Testis (tissue), 3 donors: ENCODE measurements around the gene CRYL1. TPM values are rescaled to one million over a fixed set of nuclear protein-coding genes. Genes with fewer than 3 reads are reported as not detected.

Experiments used
- DNase-seq: peaks from one replicate; pipeline ENCODE4 v3.0.0-alpha.2; 2019
- H3K27ac ChIP-seq, 2 donors: fragments of 200-600 bp; sonication (generic); one replicate each; pipeline ENCODE4 v1.5.1; 2019
- H3K27me3 ChIP-seq: fragments of 200-600 bp; sonication (generic); one replicate; pipeline ENCODE4 v1.5.1; 2019
- H3K36me3 ChIP-seq: fragments of 200-600 bp; sonication (generic); one replicate; pipeline ENCODE4 v1.5.1; 2017; ENCODE audit warnings: low read depth; ENCODE audit errors: missing control alignments
- H3K4me1 ChIP-seq: fragments of 200-600 bp; sonication (generic); one replicate; pipeline ENCODE4 v1.5.1; 2019
- H3K4me3 ChIP-seq, 2 donors: fragments of 200-600 bp; sonication (generic); one replicate each; pipeline ENCODE4 v1.5.1; 2017 to 2019
- H3K9me3 ChIP-seq: fragments of 200-600 bp; sonication (generic); one replicate; pipeline ENCODE4 v1.5.1; 2017
- CTCF ChIP-seq, 3 experiments: fragments of 450-650 bp in 2 of 3; fragments of 200-600 bp in 1 of 3; sonication (generic) in 1 of 3; IDR thresholded peaks; one replicate each; pipeline ENCODE4 v1.5.1; 2016 to 2019; ENCODE audit warnings: antibody characterized with exemption in 3 of 3, mild to moderate bottlenecking in 2 of 3, moderate library complexity in 1 of 3
- POLR2A ChIP-seq: fragments of 450-650 bp; IDR thresholded peaks from one replicate; pipeline ENCODE4 v1.6.1; 2017; ENCODE audit warnings: antibody characterized with exemption, mild to moderate bottlenecking, moderate library complexity
- WGBS, 2 donors: methylation state at CpG; one replicate each; pipeline ENCODE4 v1.1.5; 2018; 5-methylcytosine and 5-hydroxymethylcytosine counted together
- intact Hi-C: fragments of 100-400 bp; cut with DNase I; formaldehyde crosslinking; loops from one replicate; pipeline ENCODE4 v1.15.1; 2023; ENCODE audit warnings: low total_unique reads
- polyA plus RNA-seq: library from polyadenylated mRNA; stranded (reverse); fragments of 350-450 nt; fragmentation: Illumina TruSeq; extraction: RNeasy Lipid Tissue Mini Kit (QIAGEN cat#74804); gene quantifications from one replicate; pipeline ENCODE4 v1.2.3, GENCODE V29; 2014; ENCODE audit warnings: low read depth, low replicate concordance; ENCODE audit not compliant: insufficient read depth
- total RNA-seq, 2 donors: library from RNA; depleted of rRNA; stranded (reverse); fragments of >200 nt; gene quantifications; one replicate each; pipeline ENCODE4 v1.2.3, GENCODE V29; 2016

Gene CRYL1
- total and polyA plus RNA-seq, 3 donors from 2014 or later: 8.0 to 16.8 (median 16.8) TPM

- Histone ChIP-seq H3K4me1 (no peaks in the 10 kb centered on the region), H3K9me3 (no peaks in the 10 kb centered on the region), H3K4me3 (no peak overlapping the region), H3K27me3 (no peaks in the 10 kb centered on the region), H3K36me3 (no peaks in the 10 kb centered on the region), H3K27ac (no peak overlapping the region)
- no peak for TF ChIP-seq POLR2A
- TF ChIP-seq CTCF (IDR thresholded peaks at IDR 0.05): no peak
- 64 to 75% methylated on average over 6 of the region's 6 CpGs for WGBS, 2 donors
- intact Hi-C loops: no loop called here
- no peak for DNase-seq
Measured at GRCh38 chr13:20482787-20483186, 42.9 kb downstream of the CRYL1 start.

GRCh38 chr13:20482275-20482761, 43.3 kb downstream of the CRYL1 start:
- Histone ChIP-seq H3K4me1 (no peaks in the 10 kb centered on the region), H3K36me3 (no peaks in the 10 kb centered on the region), H3K27ac (no peak overlapping the region), H3K27me3 (no peaks in the 10 kb centered on the region), H3K9me3 (no peaks in the 10 kb centered on the region), H3K4me3 (no peak overlapping the region)
- intact Hi-C loops: no loop called here
- WGBS, 2 donors: 48 to 56% methylated on average over 11 of the region's 11 CpGs
- no peak for DNase-seq
- TF ChIP-seq POLR2A (no peak), CTCF (IDR thresholded peaks at IDR 0.05) (no peak)

- 94 to 97% methylated on average over 3 of the region's 3 CpGs for WGBS, 2 donors
- intact Hi-C loops: no loop called here
- no peak for DNase-seq
- no peaks in the 10 kb centered on the region for H3K9me3 ChIP-seq
- H3K4me3 ChIP-seq: no peak overlapping the region
- no peak overlapping the region for H3K27ac ChIP-seq
- no peaks in the 10 kb centered on the region for H3K36me3 ChIP-seq
- H3K27me3 ChIP-seq: no peaks in the 10 kb centered on the region
- no peak for TF ChIP-seq POLR2A
- TF ChIP-seq CTCF (IDR thresholded peaks at IDR 0.05): no peak
- H3K4me1 ChIP-seq: no peaks in the 10 kb centered on the region
Measured at GRCh38 chr13:20477394-20477793, 48.3 kb downstream of the CRYL1 start.

- intact Hi-C loops: no loop called here
- no peaks in the 10 kb centered on the region for H3K36me3 ChIP-seq
- WGBS, 2 donors: 74 to 77% methylated on average over 15 to 18 of the region's 18 CpGs
- DNase-seq: no peak
- H3K4me3 ChIP-seq: no peak overlapping the region
- H3K27me3 ChIP-seq: no peaks in the 10 kb centered on the region
- TF ChIP-seq POLR2A (no peak), CTCF (IDR thresholded peaks at IDR 0.05) (no peak)
- no peak overlapping the region for H3K27ac ChIP-seq
- H3K9me3 ChIP-seq: no peaks in the 10 kb centered on the region
- H3K4me1 ChIP-seq: no peaks in the 10 kb centered on the region
Measured at GRCh38 chr13:20475927-20476691, 49.5 kb downstream of the CRYL1 start.

- Histone ChIP-seq H3K27ac (no peak overlapping the region), H3K36me3 (no peaks in the 10 kb centered on the region), H3K9me3 (no peaks in the 10 kb centered on the region), H3K27me3 (no peaks in the 10 kb centered on the region), H3K4me3 (no peak overlapping the region), H3K4me1 (no peaks in the 10 kb centered on the region)
- WGBS, 2 donors: 92 to 98% methylated on average over 3 of the region's 3 CpGs
- no peak for TF ChIP-seq POLR2A
- no peak for TF ChIP-seq CTCF (IDR thresholded peaks at IDR 0.05)
- DNase-seq: no peak
- intact Hi-C loops: no loop called here
Measured at GRCh38 chr13:20474515-20474914, 51.1 kb downstream of the CRYL1 start.
